Activated effector memory CD4-positive, alpha-beta T cell treated with anti-CD3 and anti-CD28 coated beads, Interleukin-2, amount 50 U/mL, for 16 hours (primary cell): Measurements from ENCODE around the gene GOLIM4.

ENCODE experiments used
- DNase-seq: peaks from one replicate; pipeline ENCODE4 v3.0.0-alpha.2; 2020

Gene GOLIM4

DNA sequence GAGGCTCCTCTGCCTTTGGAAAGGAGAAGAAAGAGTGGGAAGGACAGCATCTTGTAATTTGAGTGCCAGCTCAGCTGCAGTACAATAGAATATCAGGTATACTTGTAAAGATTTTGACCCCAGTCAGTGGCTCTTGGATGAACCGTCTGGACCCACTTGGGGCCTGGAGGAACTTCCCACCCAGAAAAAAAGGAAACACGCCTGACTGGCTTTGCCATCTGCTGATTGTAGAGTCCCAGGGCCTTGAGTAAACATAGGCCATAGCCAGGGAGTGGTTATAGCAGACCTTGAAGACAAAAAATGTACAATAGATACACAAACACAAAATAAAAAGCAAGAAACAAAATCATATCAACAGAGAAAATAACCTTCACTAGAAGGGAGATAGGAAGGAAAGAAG is 112.1 kb downstream of the GOLIM4 start:
- no peak for DNase-seq

DNA sequence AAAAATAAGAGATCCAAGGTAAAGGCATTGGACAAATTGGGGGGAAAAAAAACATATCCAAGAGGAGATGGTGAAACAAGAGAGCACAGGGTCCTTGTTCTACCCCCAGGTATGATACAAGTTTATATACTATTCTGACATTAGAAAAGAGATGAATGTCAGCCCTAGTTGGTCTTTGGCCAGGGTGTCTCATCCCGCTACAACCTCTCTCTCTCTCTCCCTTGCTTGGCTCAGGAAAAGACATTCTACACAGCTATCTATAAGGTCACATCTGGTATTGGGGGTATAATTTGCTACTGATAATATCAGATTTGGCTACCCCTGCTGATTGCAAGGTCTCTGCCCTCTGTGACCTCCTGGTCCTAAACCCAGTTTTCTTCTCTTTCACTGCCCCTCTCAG is 117.2 kb downstream of the GOLIM4 start:
- no peak for DNase-seq

DNA sequence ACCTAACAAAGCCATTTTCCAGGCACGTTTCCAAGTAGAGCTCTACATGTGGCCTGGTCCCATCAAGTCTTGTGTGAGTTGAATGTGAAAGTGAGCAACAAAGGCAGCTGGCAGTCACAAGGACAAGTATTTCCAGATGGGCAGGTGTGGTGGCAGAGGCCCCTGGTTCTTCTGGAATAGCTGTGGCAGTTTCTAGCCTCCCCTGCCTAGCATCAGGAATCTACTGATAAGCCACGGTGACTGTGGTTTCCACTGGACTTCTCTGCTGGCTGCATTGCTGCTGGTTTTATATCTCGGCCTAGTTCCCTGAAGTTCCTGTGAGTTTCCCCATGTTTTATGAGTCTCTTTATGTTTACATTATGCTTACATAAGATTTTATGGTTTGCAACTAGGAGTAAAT is 117.7 kb downstream of the GOLIM4 start:
- no peak for DNase-seq

DNA sequence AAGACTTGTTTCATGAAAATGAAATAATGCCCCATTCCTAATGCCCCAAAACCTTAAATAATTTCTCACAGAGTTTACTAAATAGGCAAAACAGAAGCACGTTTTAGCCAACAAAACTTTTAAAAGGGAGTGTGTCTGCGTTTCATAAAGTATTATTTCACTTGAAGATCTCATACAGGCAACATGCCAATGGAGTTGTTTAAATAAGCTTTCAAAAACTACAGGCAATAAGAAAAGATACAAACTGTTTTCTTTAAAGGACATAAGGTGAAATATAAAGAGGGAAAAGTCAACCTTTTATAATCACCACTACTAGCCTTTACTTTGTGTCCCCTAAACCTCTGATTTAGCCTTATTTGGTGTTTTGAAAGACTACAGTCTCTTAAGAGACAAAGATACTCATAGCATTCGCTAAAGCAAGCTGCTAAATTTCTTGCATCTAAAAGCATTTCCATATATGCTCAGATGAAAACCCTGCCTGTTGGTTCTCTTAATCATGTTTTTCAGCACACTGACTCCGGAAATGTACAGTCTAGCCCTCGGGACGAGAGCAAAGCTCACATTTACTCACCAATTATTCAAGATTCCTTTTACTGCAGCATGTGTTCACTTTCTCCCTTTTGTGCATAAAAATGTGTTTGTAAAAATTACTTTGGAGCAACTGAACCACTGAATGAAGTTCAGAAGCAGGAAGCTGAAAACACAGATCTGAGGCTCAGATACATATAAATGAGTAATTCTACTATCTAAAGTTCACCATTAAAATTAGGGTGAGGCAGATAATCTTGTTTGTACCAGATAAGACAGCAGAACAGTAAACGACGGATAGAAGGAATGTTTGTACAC is 119.0 kb downstream of the GOLIM4 start:
- no peak for DNase-seq

DNA sequence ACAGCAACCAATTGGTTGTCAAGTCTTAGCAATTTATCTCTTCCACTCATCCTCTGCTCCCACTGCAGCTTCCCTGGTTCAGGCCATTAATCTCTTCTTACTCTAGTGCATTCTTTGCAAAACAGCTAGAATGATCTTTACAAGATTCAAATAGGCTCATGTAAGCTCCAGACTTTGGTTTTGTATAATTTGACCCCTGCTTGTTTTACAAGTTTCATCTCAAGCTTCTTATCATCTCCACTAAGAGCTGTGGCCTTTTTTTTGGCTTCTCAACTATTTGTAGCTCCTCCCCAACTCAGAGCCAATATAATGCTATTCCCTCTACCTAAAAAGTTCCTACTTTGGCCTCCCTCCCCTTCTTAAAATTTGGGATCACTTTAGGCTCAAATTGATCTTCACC is 121.8 kb downstream of the GOLIM4 start:
- DNase-seq = no peak

DNA sequence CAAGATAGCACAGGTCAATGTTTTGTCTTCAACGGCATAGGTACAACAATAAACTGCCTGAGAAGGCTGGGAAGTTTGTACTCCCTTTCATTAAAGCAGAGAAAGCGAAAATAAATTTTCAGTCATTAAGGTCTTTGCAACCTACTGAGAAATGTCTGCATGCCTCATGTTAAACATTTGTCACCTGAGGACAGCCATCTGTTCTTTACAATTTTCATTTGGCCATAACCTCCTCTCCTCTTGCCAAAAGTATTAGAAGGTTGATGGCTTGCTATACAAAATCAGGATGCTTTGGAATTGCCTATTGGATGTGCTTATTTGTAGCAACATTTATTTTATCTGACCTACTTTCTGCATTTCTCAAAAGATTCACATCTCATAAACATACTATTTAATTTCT is 122.7 kb downstream of the GOLIM4 start:
- DNase-seq = no peak

DNA sequence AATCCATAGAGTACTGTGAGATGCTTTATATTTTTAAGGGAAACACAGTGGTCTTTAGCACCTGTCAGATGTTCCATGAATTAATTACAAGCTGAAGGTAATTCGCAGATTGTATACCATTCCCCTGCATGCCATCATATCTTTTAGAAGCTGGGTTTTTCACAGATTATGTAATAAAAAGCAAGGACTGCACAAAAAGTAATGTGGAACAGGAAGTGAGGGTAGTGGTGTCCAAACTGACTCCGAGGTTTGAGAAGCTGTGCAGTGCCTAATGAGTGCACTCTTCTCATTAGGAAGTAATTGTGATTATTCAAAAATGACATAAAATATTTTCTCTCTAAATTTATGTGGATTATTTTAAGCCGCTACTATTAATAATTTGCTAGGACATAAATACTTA is 123.2 kb downstream of the GOLIM4 start:
- no peak for DNase-seq

DNA sequence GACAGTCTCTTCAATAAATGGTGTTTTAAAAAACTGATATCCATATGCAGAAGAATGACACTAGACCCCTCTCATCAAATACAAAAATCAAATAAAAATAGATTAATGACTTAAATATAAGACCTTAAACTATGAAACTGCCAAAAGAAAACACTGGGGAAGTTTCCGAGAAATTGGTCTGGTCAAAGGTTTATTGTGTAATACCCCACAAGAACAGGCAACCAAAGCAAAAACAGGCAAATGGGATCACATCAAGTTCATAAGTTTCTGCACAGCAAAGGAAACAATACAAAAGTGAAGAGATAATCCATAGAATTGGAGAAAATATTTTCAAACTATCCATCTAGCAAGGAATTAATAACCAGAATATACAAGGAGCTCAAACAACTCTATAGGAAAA is 126.2 kb downstream of the GOLIM4 start:
- DNase-seq = no peak

DNA sequence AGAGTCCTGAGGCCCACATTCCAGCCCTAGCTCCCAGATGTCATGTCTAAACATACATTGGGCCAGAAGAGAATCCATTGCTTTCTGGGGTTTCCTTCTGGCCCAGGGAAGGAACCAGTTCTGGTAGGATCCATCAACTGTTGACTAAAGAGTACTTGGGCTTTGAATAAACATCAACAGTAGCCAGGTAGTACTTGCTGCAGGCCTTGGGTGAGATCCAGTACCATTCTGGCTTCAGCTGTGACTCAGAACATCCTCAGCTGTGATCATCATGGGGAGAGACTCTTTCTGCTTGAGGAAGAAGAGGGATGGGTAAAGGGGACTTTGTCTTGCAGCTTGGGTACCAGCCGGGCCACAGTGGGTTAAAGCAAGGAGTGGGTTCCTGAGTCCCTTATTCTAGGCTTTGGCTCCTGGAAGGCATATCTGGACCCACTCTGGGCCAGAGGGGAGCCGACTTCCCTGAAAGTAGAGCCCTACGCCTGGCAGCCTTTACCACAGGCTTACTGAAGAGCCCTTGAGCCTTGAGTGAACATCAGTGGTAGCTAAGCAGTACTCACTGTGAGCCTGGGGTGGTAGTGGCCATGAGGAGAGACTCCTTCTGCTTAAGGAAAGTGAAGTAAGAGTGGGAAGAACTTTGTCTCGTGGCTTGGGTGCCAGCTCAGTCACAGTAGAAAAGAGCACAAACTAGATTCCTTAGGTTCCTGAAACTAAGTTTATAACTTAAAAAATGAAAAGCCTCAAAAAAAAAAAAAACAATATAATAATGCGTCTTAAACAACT is 128.3 kb downstream of the GOLIM4 start:
- no peak for DNase-seq
